G401 (cell line): ENCODE data around the gene KRR1. TPM values are rescaled to one million over a fixed set of nuclear protein-coding genes. Genes with fewer than 3 reads are reported as not detected.

Experiments
- DNase-seq: peaks from one replicate; pipeline ENCODE4 v3.0.0-alpha.2; 2015; ENCODE audit warnings: low spot score
- in situ Hi-C: cut with HindIII; loops from 2 replicates; pipeline ENCODE4 v1.10.0; 2016; ENCODE audit warnings: low sequenced_read_pairs, mixed read lengths
- total RNA-seq: library from RNA; depleted of rRNA; stranded (reverse); fragments of >200 nt; shearing (Covaris generic); gene quantifications from 2 replicates; pipeline ENCODE4 v1.2.3, GENCODE V29; 2014; rRNA removed

The KRR1 gene
- total RNA-seq, result 40.4 and 46.4 TPM in 2 replicates

DNA sequence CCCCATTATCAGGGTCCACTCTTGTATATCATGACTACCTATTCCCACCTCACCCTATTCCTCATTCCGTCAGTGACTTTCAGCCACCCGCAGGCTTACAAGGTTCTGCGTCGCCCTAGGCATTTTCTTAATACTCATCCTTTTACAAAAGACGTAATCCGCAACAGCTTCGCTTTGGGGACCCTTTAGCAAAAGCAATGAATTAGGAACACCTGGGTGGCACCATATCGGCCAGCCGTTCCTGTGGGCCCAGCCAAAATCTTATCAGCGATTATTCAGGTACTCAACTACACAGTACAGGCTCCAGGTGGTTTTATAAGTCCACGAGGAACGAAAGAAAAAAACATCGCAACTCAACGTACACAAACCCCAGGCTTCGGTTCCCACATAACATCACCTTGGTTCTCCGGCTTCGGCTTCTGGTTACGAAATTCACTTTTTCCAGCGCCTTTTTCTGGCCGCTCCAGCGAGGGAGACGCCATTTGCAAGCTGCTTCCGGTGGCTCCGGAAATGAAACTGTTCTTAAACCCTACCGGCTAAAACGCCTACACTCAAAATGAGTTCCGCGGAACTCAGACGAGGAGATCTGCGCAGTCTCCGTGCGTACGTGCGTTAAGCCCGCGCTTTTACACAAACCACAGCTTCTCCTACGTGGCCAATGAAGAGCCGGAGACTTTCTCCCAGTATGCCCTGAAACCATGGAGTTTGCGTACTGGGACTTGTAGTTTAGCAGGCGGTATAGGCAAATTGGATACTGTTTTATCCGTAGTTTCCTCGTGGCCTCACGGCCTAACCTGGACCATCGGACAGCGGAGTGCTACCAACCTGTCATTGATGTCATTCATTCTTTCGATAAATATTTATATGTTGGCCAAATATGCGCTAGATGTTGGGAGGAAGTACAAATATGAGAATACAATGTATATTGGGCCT lies at the start of gene KRR1:
Gene KRR1 (minus strand): TSS at position 494 of the 933 bp plus-strand sequence. CDS start 12 bp downstream, at position 482.
- in situ Hi-C loops, result no loop called here
- peak; percentile 100 for DNase-seq

DNA sequence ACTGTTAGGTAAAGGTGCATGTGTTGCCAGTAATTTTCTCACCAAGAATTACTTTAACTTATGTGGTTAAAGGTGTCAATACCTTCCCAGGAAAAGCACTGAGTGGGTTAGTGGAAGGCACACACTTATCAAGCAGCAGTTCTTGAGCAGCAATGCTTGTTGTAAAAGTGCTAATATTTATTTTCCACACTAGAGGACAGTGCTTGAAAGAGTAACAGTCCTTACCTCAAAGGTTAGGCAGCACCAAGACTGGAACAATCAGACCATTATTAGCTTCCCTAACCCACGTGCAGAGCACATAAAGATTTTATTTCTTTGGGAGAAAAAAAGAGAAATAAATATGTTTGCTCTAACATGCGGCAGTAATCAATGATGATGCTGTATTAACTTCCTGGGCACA lies 48.8 kb upstream of the KRR1 start:
- in situ Hi-C loops, result no loop called here
- peak; percentile 72 for DNase-seq

DNA sequence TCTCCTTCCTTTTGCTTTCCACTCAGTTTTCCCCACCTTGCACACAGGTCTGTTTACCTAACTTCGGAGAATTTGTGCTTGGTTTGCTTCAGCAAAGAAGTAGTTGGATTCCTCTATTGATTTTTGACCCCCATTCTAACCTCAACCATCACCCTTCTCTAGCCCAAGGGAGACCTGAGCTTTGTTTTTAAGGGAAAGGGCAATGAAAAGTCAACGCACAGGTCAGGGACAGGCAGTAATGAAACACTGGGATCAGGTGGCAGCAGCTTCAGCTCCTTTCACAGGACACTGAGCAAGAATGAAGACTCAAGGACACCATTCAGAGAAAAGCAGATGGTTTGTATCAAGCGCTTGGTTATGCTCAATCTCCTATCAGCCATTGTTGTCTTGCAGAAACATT lies 46.9 kb upstream of the KRR1 start:
- no peak for DNase-seq
- in situ Hi-C loops, result no loop called here

DNA sequence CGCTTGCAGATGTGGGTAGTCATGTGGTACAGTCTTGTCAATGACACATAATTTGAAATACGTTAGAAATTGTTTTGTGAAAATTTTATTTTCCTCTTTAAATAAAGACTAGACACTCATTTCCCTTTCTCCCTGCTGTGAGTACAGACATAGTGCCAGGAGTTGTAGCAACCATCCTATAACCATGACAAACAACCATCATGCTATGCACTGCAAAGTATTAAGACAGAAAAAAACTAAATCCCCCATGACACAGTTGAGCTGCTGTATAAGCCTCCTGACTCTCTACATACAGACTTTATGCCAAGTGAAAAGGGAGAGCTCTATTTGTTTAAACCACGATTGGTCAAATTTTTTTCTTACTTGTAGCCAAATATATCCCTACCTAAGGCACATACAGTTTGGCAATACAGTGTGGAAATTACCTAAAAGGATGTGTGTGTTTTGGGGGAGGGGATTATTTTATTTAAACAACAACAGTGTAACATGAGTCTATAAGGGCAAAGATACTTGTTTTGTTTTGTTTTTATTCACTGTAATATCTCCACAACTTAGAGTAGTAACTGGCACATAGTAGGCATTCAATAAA lies 45.0 kb upstream of the KRR1 start:
- in situ Hi-C loops, result no loop called here
- DNase-seq, result no peak

DNA sequence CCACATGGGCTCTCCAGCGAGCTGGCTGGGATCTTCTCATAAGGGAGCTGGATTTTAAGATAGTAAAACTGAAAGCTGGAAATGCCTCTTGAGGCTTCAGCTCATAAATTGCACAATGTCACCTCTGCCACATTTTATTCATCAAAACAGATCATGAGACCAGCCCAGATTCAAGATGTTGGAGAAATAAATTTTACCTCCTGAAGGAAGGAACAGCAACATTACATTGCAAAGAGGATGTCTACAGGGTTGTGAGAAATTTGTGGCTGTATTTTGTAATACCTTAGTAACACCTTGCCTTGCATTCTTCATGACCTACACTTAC lies 43.1 kb upstream of the KRR1 start:
- in situ Hi-C loops, result no loop called here
- DNase-seq, result no peak

DNA sequence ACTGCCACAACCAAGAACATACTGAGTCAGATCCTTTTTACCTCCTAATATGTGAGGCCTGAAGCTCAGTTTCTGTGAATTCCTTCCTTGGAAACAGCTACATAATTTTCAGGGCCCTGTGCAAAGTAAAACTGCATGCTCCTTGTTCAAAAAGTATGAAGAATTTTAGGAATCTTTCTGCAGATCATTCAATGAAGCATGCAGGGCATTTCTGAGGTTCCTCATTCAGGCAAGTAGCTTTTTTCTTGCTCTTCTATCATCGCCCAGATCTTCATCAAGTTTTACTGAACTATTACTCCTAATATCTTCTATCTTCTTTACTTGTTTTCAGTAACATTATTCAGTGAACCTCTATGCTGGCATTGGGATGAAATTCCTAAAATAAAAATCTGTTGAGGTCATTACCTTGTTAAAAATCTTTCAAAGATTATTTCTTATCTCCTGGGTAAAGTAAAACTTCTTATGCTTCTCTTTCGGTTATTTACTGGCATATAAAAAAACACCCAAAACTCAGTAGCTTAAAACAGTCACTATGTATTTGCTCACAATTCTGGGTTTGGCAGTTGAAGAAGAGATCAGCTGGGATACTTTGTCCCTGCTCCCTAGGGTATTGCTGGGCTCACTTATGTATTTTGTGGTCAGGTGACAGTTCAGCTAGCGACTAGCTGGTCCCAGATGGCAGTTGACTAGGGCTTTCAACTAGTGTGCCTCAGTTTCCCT lies 42.6 kb upstream of the KRR1 start:
- DNase-seq, result no peak
- in situ Hi-C loops, result no loop called here

DNA sequence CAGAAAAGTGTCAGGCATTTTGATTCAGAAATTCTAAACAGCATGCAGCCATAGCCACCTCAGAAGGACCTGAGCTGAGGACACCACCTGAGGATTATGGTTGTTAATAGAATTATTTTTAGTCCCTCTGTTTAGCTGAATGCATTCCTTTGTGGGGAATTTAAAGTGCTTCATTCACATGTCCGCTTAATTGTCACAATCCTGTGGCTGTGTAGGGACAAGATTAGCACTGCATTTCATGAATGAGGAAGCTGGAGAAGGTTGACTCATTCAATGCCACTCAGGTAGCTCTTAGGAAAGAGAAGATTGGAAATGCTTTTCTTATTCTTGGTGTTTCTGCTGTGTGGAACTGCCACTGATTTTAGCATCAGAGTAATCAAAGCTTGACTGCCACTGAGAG lies 42.0 kb upstream of the KRR1 start:
- no peak for DNase-seq

DNA sequence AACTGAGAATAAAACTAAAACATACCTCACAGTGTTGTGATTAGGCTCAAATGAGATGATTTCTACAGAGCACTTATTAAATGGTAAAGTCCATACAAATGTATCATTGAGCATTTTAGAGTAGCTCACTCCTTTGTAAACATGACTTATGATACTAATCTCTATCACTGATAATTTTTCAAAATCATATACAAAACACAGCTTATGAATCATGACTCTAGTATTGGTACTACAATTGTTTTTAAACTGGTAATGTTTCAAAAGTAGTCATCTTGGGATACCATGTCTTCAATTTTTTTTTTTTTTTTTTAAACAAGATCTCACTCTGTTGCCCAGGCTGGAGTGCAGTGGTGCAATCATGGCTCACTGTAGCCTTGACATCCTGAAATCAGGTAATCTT lies 40.1 kb upstream of the KRR1 start:
- DNase-seq, result no peak
- in situ Hi-C loops, result no loop called here

More for the DNA sequence above, 42.0 kb upstream of the KRR1 start:
- in situ Hi-C loops, result no loop called here

DNA sequence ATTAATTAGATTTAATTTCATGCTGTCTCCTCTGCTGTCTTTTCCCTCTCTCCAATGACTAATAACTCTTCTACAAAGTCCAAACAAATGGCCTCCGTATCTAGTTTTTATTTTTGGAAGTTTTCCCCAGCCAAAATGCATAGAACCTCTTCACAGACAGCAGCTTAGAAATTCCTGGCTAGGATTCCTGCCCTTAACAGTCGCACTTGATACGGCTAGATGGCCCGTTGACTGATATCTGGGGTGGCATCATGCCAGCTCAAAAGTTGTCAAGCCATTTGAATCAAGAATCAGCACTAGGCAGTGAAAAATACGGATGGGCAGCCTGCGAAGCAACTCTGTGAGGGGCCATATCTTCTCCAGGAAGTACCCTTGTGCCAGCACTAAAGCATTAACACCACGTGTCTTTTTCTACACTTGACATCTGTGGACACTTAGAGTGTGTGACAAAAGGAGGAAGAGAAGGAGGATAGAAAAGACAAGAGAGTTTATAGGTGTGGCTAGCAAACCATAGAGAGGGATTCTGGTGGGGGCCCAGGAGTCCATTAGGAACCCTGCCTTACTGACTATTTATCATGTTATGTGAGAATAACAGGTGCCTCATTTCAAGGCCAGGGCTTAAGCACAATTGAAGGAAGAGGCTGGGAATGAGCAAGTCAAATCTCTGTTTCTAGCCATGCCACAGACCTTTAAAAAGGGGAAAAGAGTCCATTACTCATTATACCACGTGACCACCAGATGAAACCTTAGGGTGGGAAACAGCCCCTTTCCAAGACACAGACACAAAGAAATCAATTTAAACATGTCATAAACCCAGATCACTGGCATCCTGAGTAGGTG lies 39.2 kb upstream of the KRR1 start:
- no peak for DNase-seq
- in situ Hi-C loops, result no loop called here

DNA sequence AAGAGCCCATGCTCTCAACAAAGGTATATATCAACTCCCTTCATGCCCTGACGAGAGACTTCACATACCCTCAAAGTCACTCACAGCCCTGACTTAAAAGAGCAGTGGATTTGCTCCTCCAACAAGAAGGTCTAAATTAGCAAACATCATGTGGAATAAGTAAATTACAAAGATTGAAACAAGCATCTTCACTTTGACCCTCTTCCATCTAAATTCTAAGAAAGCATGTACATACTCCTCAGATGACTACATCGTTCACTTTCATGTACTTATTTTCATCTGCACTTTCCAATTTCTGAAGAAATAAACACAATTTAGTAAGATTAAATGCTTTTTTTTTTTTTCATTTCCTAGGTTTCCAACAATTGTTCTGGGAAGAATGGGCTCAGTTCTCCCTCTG lies 38.6 kb upstream of the KRR1 start:
- in situ Hi-C loops, result no loop called here
- no peak for DNase-seq

DNA sequence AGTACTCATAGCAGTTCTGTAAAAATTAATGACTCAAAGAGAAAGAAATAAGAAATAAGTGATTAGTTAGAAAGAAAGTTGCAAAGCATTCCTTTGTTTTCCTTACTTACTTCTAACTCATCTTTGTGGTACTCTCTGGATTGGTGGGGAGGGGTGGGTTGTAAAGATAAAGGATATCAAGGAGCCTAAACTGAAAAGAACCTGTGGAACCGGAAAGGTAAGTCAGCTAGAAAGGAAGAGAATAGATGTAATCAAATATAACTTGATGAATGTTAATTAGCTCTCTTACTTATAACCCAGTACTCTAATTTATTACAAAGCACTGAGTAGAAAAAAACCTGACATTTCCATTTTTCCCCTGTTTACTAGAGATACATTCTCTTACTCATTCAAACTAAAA lies 37.5 kb upstream of the KRR1 start:
- in situ Hi-C loops, result no loop called here
- no peak for DNase-seq

DNA sequence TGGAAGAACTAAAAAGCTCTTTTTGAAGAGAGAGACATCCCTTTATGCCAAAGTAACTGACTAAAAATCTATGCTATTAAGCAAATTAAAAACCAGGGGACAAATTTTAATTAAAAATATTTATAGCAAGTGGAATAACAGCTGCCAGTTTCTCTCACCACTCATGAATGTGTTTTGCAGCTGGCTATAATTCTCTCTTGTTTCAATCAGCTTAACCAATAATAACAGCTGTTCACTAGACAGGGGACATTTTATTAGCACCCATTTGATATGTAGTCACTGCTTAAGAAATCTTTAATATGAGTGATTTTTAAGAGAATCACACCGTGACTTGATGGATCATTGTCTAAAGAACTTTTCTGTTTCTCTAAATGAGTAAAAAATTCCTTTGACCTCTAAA lies 34.2 kb upstream of the KRR1 start:
- in situ Hi-C loops, result no loop called here
- no peak for DNase-seq

DNA sequence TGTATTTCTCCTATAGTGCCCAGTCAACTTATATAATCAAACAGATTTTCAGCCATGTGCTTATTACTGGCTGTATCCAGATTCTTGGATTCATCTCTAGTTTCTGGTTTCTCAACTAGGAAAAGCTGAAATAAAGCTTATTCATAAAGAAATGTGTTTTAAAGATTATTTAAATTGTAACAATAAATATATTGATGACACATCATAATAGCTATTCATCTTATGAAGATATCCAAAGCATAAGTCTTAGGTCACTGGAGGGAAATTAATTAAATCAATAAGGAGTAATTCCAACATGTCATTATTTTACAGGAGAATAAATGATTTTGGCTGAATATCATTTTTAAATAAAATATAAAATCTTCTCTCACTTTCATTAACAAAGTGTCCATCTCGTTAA lies 32.1 kb upstream of the KRR1 start:
- DNase-seq, result no peak
- in situ Hi-C loops, result no loop called here

DNA sequence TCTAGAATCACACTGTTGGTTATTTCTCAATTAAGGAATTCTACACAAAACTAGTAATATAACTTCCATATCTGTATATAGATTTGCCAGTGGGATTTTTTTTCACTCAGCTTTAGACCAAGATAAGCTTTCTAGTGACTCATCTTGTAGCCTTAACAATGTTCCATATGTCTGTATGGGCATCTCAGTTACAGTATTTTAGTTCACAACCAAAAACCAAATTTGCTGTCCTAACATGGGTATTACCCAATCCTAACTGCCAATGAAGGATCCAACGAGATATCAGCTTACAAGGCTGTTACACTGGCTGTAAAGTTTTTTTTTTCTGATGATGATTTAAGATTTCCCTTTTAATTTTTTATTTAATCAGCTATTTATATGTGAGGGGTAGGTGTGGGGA lies 31.5 kb upstream of the KRR1 start:
- DNase-seq, result no peak
- in situ Hi-C loops, result no loop called here

DNA sequence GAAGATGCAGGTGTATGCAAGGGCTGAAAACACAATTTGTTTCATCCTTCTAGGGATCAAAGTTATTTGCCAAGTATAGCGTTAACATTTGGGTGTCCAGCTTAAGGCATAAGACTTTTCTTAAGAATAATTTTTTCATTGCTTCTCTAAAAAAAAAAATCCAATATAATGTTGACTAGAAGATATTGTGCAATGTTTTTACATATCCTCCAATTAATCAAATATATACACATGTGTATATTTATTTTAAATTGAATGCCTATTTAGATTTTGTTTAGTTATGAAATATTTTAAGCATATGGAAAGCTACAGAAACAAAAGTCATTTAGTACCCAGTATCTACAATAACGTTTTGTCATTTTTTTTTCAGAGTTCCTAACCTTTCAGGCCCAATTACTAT lies 28.5 kb upstream of the KRR1 start:
- in situ Hi-C loops, result no loop called here
- DNase-seq, result no peak

DNA sequence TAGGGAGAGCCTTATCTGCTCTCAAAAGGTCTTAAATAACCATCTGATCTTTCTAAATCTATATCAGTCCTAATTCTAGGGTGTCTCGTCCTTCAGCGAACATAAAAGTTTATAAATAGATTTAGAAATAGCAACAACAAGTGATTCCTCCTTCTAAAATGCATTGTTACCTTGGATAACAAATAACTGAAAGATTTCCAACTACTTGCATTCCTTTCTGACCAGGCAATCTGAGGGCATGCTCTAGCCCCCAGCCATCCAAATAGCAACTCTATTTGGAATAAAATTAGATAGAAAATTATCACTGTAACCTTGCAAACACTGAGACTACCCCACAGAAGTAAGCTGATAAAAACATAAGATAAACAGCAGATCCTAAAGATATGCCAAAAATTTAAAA lies 21.8 kb upstream of the KRR1 start:
- no peak for DNase-seq
- in situ Hi-C loops, result no loop called here

DNA sequence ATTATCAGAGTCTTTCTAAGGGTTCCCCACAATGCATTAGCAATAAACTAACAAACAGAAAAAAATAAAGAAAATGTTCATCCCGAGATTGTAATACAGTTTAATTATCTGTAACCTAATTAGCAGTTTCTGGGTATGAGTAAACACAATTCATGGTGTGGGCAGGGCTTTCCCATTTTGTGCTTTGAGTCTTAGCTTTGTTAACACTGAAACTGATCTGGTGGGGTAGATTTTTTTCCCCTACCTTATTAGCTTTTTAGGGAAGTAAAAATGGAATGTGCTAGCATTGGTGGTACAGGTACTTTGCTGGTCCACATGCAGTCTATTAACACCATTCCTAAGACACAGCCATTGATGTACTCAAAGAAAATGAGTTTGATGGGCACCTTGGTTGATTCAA lies 18.4 kb upstream of the KRR1 start:
- in situ Hi-C loops, result no loop called here
- DNase-seq, result no peak

DNA sequence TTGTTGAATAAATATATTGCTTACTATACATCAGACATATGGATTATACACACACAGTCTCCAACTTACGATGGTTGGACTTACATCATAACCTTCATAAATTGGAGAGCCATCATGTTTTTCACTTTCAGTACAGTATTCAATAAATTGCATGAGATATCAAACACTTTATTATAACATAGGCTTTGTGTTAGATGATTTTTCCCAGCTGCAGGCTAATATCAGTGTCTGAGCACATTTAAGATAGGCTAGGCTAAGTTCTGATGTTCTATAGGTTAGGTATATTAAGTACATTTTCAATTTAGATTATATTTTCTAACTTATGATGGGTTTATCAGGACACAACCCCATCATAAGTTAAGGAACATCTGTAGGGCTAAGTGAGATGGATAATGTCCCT lies 17.9 kb upstream of the KRR1 start:
- in situ Hi-C loops, result no loop called here
- no peak for DNase-seq

DNA sequence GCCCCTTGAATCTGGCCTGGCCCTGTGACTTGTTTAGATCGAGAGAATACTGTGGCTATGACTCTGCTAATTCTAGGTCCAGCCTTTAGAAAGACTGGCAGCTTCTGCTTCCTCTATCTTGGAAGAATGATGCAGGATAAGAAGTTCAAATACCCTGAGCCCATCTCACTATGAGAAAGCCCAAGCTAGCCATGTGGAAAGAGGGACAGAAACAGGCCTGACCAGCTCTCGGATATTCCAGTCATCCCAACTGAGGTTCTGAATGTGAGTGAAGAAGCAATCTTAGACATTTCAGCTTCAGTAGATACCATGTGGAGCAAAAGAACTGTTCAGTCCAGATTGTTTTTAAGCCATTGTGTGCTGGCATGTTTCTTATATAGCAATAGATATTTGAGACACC lies 17.3 kb upstream of the KRR1 start:
- no peak for DNase-seq
- in situ Hi-C loops, result no loop called here

DNA sequence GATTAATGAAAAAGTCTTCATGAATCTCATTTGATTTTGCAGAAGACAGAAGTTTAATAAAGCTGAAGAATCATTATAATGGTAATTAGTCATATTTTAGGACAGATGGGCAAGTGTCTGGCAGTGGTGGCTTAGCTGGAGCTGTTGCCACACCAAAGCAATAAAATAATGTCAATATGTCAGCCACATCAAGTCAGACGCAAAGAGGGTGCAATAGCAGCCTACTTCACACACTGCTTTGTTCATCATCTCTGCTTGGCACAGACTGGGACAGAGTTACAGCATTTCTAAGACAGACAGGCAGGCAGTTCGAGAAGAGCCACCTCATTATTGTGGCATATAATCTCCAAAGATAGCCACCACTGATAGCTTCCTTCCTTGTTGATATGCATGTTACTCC lies 16.9 kb upstream of the KRR1 start:
- in situ Hi-C loops, result no loop called here
- no peak for DNase-seq
